GM12874 (cell line): ENCODE results near the gene CYP26C1.

Experiments
- CTCF ChIP-seq: IDR thresholded peaks from 2 replicates; pipeline ENCODE4 v1.5.1; 2011; ENCODE audit warnings: low read depth, mild to moderate bottlenecking, control low read depth, low read length, moderate library complexity; ENCODE audit not compliant: insufficient read depth

Gene CYP26C1

GRCh38 chr10:93074597-93075368 is 14.2 kb downstream of the CYP26C1 start:
- TF ChIP-seq CTCF = no peak

- no peak for TF ChIP-seq CTCF
These were observed 15.0 kb downstream of the CYP26C1 start for GRCh38 chr10:93075369-93076221.

GRCh38 chr10:93076871-93077270 is 16.3 kb downstream of the CYP26C1 start:
- no peak for TF ChIP-seq CTCF

- TF ChIP-seq CTCF = no peak
These were observed 17.3 kb downstream of the CYP26C1 start for GRCh38 chr10:93077860-93078337.

- no peak for TF ChIP-seq CTCF
These were observed 19.2 kb downstream of the CYP26C1 start for GRCh38 chr10:93079663-93080349.

GRCh38 chr10:93080350-93081046 is 19.9 kb downstream of the CYP26C1 start:
- TF ChIP-seq CTCF = peak; percentile 83
